HepG2 (cell line): ENCODE results near the gene PPP6R2. TPM values are rescaled to one million over a fixed set of nuclear protein-coding genes. Genes with fewer than 3 reads are reported as not detected.

Source experiments
- DPF2 ChIP-seq: sonication (generic); formaldehyde crosslinking; IDR thresholded peaks from 2 replicates; pipeline ENCODE4 v1.4.0; 2020; ENCODE audit warnings: mild to moderate bottlenecking, low read depth, missing genetic modification reagents, borderline replicate concordance
- DR1 ChIP-seq: sonication (generic); formaldehyde crosslinking; IDR thresholded peaks from 2 replicates; pipeline ENCODE4 v1.8.0; 2021; ENCODE audit warnings: mild to moderate bottlenecking, missing genetic modification reagents, inconsistent platforms
- GMEB2 ChIP-seq: IDR thresholded peaks from 2 replicates; pipeline ENCODE4 v1.6.1; 2016; ENCODE audit warnings: missing biosample characterization, missing genetic modification reagents, low read depth
- HIC2 ChIP-seq: sonication (generic); formaldehyde crosslinking; IDR thresholded peaks from 2 replicates; pipeline ENCODE4 v1.9.0; 2022; ENCODE audit warnings: low read depth, missing genetic modification reagents
- HOXA3 ChIP-seq: sonication (generic); formaldehyde crosslinking; IDR thresholded peaks from 2 replicates; pipeline ENCODE4 v1.5.0; 2020; ENCODE audit warnings: missing genetic modification reagents
- IRF2 ChIP-seq: IDR thresholded peaks from 2 replicates; pipeline ENCODE4 v1.6.1; 2018; ENCODE audit warnings: missing genetic modification reagents, missing compliant biosample characterization
- MYPOP ChIP-seq: sonication (generic); formaldehyde crosslinking; IDR thresholded peaks from 2 replicates; pipeline ENCODE4 v1.8.1; 2023; ENCODE audit warnings: mild to moderate bottlenecking, moderate library complexity, missing genetic modification reagents
- NFATC3 ChIP-seq: sonication (generic); formaldehyde crosslinking; IDR thresholded peaks from 2 replicates; pipeline ENCODE4 v1.5.1; 2020; ENCODE audit warnings: mild to moderate bottlenecking, missing genetic modification reagents
- RXRB ChIP-seq: IDR thresholded peaks from 2 replicates; pipeline ENCODE4 v1.6.1; 2016; ENCODE audit warnings: borderline replicate concordance, missing genetic modification reagents, missing compliant biosample characterization
- SAFB2 ChIP-seq: sonication (generic); formaldehyde crosslinking; IDR thresholded peaks from 2 replicates; pipeline ENCODE4 v1.5.1; 2020; ENCODE audit warnings: missing genetic modification reagents, low read depth, mild to moderate bottlenecking, borderline replicate concordance
- SMAD1 ChIP-seq: sonication (generic); formaldehyde crosslinking; IDR thresholded peaks from 2 replicates; pipeline ENCODE4 v1.4.0; 2020; ENCODE audit warnings: missing genetic modification reagents, low read depth, mild to moderate bottlenecking, borderline replicate concordance
- TFAP4 ChIP-seq: sonication (generic); IDR thresholded peaks from 2 replicates; pipeline ENCODE4 v1.6.1; 2016; ENCODE audit warnings: low read depth, borderline replicate concordance
- ZBTB7B ChIP-seq: sonication (generic); formaldehyde crosslinking; IDR thresholded peaks from 2 replicates; pipeline ENCODE4 v1.4.0; 2020; ENCODE audit warnings: missing genetic modification reagents
- ZFX ChIP-seq: sonication (generic); formaldehyde crosslinking; IDR thresholded peaks from 2 replicates; pipeline ENCODE4 v1.4.0; 2020; ENCODE audit warnings: mild to moderate bottlenecking, low read depth, missing genetic modification reagents, moderate library complexity
- ZNF333 ChIP-seq: sonication (generic); formaldehyde crosslinking; IDR thresholded peaks from 2 replicates; pipeline ENCODE4 v1.4.0; 2020; ENCODE audit warnings: mild to moderate bottlenecking, missing genetic modification reagents, borderline replicate concordance
- ZNF503 ChIP-seq: sonication (generic); formaldehyde crosslinking; IDR thresholded peaks from 2 replicates; pipeline ENCODE4 v1.4.0; 2020; ENCODE audit warnings: missing genetic modification reagents
- ZNF567 ChIP-seq: sonication (generic); formaldehyde crosslinking; IDR thresholded peaks from 2 replicates; pipeline ENCODE4 v1.8.1; 2023; ENCODE audit warnings: mild to moderate bottlenecking, missing genetic modification reagents, borderline replicate concordance
- ZNF580 ChIP-seq: IDR thresholded peaks from 2 replicates; pipeline ENCODE4 v1.6.1; 2016; ENCODE audit warnings: low read depth, borderline replicate concordance
- ZNF776 ChIP-seq: sonication (generic); formaldehyde crosslinking; IDR thresholded peaks from 2 replicates; pipeline ENCODE4 v1.4.0; 2020; ENCODE audit warnings: mild to moderate bottlenecking, missing genetic modification reagents
- polyA plus RNA-seq, 8 experiments: library from polyadenylated mRNA; depleted of rRNA in 3 of 8; stranded (reverse) in 7 of 8; unstranded in 1 of 8; fragments of >200 nt; fragmentation: Illumina TruSeq in 4 of 8; extraction: Trizol in 4 of 8; gene quantifications; 2 replicates each; pipeline versions ENCODE4 v1.2.1 to v1.2.3, GENCODE V29; 2011 to 2016; ENCODE audit warnings: low read depth in 4 of 8, missing spikeins in 1 of 8, mixed read lengths in 1 of 8; ENCODE audit not compliant: insufficient read depth in 1 of 8
- total RNA-seq, 5 experiments: library from RNA; depleted of rRNA; stranded (reverse); fragments of >200 nt; fragmentation: Illumina TruSeq; extraction: Trizol; gene quantifications; 2 replicates each; pipeline ENCODE4 v1.2.3, GENCODE V29; 2016; ENCODE audit warnings: low read depth in 1 of 5

The PPP6R2 gene
- total and polyA plus RNA-seq, 2 of the 13 experiments (the other 11 are each of a cell fraction or from before 2014, with no cell fraction given): 55.0 to 102 TPM

- TF ChIP-seq ZNF503: no peak
- TF ChIP-seq RXRB (CRISPR knock-in tag): peak; percentile 42; the same call in 1 of the 2 replicates
- 0 out of 2 replicates have a peak, but pooled peaks have one; percentile 60 for TF ChIP-seq ZNF776 (CRISPR knock-in tag)
- no peak for TF ChIP-seq NFATC3
- peak; percentile 59 for TF ChIP-seq ZFX (CRISPR knock-in tag)
- TF ChIP-seq ZBTB7B (CRISPR knock-in tag): peak; percentile 44; the same call in 1 of the 2 replicates
- TF ChIP-seq IRF2 (CRISPR knock-in tag): peak; percentile 50; the same call in 1 of the 2 replicates
- TF ChIP-seq SAFB2 (CRISPR knock-in tag): no peak
- peak; percentile 47; the same call in 1 of the 2 replicates for TF ChIP-seq ZNF333 (CRISPR knock-in tag)
- TF ChIP-seq DR1 (CRISPR knock-in tag): no peak
- TF ChIP-seq ZNF580 (CRISPR knock-in tag): no peak
- TF ChIP-seq GMEB2: no peak
- 0 out of 2 replicates have a peak, but pooled peaks have one; percentile 35 for TF ChIP-seq DPF2 (CRISPR knock-in tag)
- 0 out of 2 replicates have a peak, but pooled peaks have one; percentile 35 for TF ChIP-seq MYPOP (CRISPR knock-in tag)
- peak; percentile 18; the same call in 1 of the 2 replicates for TF ChIP-seq HOXA3
- TF ChIP-seq ZNF567 (CRISPR knock-in tag): no peak
- TF ChIP-seq TFAP4: peak; percentile 40; the same call in 1 of the 2 replicates
- TF ChIP-seq HIC2 (CRISPR knock-in tag): peak; percentile 79; the same call in 1 of the 2 replicates
- 0 out of 2 replicates have a peak, but pooled peaks have one; percentile 16 for TF ChIP-seq SMAD1 (CRISPR knock-in tag)
These were observed 28.5 kb upstream of the PPP6R2 start (continued) for GRCh38 chr22:50314455-50315288.
